ENCODE results near the gene SGCA.

The SGCA gene

DNA sequence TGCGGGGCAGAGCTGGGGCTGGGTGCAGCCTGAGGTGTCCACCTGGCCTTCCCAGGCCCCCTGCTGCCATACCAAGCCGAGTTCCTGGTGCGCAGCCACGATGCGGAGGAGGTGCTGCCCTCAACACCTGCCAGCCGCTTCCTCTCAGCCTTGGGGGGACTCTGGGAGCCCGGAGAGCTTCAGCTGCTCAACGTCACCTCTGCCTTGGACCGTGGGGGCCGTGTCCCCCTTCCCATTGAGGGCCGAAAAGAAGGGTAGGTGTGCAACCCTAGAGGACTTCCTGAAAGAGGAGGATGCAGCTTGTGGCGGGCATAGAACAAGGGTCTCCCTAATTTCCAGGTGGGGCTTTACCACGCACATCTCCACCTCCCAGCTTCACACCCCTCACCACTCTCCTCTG, 2.5 kb downstream of the SGCA start:
- no peak for FAIRE-seq

DNA sequence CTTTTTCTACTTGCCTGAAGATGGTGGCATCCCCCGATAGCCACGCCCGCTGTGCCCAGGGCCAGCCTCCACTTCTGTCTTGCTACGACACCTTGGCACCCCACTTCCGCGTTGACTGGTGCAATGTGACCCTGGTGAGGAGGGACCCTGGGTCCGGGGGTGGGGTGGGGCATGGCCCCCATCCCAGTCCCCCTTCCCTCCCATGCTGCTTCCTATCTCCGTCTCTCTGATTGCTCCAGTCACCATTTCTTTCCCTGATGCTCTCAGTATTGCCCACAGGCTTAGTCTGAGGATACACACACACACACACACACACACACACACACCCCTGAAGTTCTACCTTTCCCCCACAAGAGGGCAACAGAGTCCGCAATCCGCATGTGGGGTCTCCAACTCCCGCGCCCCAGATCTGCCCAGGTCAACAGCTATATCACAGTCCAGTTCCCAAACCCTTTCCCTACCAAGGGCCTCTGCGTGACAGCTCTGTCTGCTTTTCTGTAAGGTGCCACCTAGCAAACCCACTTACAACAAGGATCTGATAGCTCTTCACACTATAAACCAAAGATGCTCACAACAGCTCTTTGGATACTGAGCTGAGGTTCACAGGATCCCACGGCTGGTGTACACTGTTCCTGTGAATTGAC, 3.4 kb downstream of the SGCA start:
- FAIRE-seq, result no peak

DNA sequence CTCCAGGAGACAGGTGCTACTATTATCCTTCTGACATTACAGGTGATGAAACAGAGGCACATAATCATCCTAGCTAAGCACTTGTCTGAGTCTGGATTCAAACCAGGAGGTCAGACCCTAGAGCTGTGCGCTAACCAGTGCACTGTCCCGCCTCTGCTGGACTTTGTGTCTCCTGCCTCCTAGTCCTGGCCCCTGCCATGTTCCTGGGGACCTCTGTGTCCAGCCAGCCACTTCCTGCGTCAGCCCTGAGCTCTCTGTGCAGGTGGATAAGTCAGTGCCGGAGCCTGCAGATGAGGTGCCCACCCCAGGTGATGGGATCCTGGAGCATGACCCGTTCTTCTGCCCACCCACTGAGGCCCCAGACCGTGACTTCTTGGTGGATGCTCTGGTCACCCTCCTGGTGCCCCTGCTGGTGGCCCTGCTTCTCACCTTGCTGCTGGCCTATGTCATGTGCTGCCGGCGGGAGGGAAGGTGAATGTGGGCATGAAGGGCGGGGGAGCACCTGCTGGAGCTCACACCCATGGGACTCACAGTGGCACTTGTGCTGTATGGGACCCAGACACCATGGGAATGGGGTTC, 4.2 kb downstream of the SGCA start:
- no peak for FAIRE-seq

DNA sequence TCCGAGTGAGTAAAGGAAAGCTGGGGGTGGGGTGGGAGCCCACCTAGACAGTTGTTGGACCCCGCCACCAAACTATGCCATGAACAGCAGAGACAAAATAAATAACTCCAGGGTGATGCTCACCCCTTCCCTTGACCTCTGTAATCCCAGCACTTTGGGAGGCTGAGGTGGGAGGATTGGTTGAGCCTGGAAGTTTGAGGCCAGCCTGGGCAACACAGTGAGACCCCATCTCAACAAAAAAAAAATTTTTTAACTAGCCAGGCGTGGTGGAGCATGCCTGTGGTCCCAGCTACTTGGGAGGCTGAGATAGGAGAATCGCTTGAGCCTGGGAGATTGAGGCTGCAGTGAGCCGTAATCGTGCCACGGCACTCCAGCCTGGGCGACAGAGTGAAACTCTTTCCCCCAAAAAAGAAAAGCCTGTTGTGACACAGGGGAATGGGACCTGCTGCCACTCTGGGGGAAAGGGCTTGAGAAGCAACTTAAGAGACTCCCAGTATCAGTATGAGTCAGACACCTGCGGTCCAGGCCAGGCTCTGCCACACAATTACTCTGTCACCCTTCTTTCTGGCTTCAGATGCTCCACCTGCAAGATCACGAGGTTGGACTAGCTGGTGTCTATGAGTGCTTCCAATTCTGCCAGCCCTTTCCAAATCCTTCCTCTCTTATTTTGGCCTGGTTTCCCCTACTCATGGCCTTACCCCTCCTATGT, 5.0 kb downstream of the SGCA start:
- no peak for FAIRE-seq

DNA sequence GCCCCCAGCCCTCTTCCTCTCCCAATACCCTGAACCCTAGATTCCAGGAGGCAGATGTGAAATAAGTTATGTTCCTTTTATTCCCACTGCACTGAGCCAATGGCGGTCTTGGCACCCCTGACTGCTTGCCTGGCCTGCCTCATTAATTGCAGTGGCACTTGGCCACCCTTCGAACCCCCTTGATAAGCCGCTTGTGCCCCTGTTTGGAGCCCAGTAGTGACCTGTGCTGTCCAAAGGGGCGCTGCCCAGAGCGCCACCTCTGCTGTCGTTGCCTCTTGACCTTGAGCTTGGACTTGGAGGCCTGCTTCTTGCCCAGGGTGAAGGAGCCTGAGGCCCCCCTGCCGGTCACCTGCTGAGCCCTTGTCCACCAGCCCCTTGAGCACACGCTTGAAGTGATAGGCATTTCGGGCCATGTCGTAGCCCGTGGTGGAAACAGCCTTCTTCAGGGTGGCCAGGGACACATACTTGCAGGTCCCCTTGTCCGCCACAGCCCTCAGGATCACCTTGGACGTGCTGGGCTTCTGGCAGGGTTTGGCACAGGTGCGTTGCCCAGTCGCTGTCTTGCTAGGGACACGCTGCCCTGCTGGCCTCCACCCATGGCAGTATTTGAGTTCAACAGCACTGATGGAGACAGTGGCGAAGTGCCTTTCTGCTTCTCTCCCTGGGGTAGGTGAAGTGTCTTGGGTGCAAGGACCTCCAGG, 5.7 kb downstream of the SGCA start:
- FAIRE-seq, result no peak

DNA sequence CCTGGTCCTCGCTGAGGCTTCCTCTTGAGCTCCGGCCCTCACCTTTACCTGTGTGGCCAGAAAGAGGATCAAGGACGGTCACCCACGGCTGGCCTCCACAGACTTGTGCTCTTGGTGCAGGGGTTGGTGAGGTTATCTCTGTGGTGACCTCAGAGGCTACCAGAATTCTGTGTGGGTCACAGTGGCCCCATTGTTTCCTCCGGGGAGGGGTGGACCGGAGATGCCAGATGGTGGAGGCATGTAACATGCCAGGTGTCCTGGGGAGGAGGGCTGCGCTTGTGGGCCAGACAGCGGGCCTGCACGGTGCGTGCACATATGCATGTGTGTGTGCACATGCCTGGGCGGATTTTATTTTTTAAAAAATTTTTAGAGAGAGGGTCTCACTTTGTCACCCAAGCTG, 6.3 kb downstream of the SGCA start:
- FAIRE-seq, result no peak

DNA sequence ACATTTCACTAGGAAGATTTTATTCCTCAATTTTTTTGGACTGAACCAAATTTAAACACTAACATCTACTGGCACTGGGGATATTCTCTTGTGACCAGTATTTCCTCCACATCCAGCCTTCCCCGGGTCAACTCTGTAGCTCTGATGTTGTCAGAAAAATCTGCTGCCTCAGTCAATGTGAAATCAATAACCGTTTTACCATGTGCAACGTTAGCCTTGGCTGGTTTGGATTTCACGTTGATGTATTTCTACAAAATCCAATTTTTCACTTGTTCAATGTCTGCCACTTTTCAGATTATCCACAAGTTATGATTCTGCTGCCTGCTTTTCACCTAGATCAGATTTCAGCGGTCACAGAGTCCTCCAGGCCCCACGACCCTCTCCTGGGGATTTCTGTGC, 7.1 kb downstream of the SGCA start:
- FAIRE-seq, result no peak

DNA sequence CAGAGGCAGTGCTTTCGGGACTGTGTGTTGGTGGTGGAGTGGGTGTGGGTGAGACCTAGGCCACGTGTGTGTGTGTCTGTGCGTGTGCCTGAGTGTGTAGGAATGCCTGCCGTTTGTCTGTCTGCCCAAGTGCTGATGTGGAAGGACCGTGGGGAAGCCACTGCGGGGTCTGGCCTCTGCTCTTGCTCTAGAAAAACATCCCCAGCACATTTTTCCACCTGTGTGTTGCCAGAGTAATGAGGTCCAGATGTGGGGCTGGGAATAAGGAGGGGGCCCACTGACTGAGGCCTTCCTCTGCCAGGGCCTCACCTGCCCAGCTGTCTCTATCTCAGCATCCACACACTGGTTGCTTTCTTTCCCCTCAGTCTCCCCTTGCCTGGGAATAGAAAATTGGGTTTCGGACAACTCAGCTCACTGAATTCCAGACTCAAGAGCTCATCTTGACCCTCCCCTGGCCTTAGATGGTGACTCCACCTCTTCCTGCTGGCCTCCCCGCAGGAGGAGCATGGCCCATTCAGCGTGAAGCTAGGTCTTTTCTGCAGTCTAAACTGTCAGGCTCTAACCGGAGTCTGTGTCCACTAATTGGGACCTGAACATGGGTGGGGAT, 7.6 kb downstream of the SGCA start:
- FAIRE-seq, result no peak

DNA sequence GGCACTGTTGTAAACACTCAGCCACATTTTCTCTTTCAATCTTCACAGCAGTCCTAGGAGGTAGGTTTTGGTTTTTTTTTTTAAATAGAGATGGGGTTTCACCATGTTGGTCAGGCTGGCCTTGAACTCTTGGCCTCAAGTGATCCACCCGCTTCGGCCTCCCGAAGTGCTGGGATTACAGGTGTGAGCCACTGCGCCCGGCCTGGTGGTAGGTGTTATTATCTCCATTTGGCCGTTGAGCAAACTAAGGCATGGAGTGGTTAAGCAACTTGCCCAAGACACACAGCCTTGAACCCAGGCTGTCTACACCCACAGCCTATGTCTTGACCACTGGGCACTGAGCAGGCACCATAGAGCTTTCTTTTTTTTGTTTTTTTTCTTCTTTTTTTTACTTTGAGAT, 8.6 kb downstream of the SGCA start:
- no peak for FAIRE-seq

DNA sequence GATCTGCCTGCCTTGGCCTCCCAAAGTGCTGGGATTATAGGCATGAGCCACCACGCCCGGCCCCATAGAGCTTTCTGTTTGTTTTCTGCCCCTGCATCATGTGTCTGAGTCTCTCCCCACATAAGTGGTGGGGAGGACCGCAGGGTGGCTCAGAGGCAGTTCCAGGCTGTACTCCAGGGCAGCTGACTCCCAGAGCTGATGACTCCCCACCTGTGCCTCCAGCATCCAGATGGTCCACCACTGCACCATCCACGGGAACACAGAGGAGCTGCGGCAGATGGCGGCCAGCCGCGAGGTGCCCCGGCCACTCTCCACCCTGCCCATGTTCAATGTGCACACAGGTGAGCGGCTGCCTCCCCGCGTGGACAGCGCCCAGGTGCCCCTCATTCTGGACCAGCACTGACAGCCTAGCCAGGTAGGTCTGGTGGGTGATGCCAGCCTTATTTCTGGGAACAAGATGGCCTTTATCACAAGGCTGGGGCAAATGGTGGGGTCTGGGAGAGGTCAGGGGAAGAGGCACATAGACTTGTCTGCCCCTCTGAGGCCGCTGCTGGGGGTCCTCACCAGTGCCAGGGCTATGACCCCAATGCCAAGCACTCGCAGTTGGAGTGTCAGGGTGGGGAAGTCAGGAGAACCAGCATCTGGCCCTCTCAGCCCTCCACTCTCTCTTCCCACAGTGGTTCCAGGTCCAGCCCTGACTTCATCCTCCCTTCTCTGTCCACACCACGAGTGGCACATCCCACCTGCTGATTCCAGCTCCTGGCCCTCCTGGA, 9.4 kb downstream of the SGCA start:
- no peak for FAIRE-seq

DNA sequence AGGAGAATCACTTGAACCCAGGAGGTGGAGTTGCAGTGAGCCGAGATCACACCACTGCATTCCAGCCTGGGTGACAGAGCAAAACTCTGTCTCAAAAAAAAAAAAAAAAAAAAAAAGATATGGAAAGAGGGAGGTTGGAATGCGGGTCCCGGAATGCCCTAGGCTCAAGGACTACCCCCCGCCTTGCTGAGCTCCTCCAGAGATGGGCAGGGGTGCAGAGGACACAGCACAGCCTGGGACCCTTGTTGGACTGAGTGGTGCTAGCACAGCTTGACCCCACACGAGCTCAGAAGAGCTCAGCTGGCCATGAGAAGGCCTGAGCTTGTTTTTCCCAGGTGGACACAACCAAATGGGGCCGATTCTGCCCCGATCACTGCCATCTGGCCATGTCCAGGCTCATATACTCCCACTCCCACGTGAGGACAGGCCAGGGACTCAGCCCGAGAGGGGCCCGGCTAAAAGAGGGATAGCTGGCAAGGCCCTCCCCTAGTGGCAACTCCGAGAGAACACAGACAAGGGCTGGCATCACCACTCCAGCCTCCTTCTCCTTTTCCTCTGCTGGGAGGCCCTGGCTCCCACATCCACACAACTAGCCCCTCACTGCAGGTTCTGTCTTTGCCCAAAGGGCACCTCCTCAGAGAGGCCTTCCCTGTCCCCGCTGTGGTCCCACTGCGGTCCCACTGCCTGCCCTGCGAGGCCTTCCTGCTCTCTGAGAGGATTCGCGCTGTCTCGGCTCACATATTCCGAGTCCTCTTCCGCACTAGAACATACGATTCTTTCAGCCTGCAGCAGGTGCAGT, 11.0 kb downstream of the SGCA start:
- FAIRE-seq, result no peak

DNA sequence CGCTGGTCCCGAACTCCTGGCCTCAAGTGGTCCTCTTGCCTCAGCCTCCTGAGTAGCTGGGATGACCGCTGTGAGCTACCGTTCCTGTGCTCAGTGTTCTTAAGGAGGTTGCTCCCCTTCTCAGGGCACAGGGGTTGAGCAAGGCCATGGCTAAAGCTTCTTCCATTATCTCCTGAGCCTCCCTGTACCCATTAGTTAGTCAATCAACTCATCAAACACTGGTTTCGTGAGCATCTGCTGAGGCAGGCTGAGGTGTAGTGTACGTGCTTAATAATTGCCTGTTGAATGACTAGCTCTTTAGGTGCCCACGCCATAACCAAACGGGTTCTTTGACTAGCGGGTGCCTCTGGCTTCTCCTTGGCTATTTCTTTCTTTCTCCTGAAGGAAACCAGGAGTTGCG, 11.7 kb downstream of the SGCA start:
- no peak for FAIRE-seq

DNA sequence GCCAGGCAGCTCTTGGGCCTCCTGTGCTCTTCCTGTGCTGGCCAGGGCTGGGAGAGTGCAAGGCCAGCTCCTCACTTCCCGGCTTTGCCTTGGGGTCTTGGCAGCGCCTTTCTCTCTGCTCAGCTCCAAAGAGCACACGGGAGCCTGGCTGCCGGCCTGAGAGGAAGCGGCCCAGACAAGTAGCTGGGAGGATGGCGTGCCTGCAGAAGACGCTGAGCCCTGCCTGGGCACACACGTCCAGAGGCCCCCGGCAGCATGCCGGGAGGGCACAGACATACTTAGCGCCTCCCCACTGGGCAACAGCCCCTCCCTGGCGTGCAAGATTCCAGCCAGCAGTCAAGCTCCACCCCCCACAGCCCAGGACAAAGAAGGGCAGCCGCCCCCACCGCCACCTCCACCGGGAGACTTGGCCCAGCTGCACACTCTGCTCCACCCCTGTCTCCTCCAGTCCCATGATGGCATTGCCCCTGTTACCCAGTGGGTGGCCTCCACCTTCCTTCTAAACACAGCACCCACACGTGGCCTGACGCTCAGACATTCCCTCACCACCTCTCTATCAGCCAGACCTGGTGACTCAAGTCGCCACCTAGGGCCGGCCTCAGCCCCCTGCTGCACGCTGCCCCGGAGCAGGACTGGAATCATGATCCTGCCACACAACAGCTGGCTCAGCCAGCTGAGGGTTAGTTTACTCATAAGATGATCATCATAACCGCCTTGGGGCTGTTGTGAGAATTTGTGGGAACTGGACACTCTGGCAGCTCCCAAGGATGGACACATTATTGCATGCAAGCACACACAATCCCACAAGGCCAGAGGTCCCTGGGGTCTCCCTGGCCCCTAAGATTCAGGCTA, 12.4 kb downstream of the SGCA start:
- no peak for FAIRE-seq

DNA sequence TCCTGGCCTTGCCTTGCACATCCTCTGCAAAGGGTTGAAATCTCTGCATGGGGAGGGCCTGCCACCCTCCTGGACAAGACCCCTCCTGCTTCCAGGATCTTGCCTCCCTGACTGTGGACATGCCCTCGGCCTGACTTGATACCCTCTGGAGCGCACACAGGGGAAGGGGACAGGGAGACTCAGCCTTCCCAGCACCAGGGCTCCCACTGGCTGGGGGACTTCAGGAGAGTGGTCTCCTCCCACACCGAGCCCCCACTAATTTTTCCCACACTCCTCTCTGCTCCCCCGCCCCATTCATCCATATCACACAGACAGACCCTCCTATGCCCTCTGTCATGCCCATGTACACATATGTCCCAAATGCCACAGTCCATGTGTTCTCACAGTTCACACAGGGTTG, 14.3 kb downstream of the SGCA start:
- no peak for FAIRE-seq

DNA sequence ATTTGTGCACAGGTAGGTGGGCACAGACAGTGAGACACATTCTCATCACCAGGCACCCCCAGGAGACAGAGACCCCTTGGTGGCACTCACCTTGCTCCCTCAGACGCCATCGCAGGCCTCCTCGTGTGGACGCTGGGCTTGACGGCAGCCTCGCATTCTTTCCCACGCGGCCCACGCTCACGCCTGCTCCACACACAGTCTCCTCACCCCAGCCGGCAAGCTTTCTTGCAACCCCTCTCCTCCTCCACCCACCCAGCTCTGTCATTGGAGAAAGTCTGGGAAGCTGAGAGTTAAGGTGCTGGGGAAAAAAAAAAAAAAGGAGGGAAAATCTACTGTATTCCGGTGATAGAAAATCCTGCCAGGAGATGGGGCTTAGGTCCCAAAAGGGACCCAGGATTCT, 14.8 kb downstream of the SGCA start:
- FAIRE-seq, result no peak

DNA sequence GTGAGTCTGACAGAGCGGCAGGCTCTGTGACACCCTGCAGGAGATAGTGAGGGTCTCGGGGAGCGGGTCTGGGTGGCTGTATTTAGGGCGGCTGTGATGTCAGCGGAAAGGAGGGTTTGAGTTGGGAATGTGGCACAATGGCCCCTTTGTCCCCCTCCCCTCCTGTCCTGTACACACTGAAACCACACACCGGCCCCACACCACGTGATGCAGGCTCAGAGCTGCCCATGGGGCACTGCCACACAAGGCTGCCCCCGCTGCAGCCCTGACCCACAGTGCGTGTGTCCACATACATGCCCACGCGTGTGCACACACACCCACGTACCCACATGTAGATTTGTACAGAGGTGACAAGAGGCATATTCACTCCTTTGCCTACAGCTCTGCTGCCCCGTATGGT, 15.3 kb downstream of the SGCA start:
- FAIRE-seq, result no peak

DNA sequence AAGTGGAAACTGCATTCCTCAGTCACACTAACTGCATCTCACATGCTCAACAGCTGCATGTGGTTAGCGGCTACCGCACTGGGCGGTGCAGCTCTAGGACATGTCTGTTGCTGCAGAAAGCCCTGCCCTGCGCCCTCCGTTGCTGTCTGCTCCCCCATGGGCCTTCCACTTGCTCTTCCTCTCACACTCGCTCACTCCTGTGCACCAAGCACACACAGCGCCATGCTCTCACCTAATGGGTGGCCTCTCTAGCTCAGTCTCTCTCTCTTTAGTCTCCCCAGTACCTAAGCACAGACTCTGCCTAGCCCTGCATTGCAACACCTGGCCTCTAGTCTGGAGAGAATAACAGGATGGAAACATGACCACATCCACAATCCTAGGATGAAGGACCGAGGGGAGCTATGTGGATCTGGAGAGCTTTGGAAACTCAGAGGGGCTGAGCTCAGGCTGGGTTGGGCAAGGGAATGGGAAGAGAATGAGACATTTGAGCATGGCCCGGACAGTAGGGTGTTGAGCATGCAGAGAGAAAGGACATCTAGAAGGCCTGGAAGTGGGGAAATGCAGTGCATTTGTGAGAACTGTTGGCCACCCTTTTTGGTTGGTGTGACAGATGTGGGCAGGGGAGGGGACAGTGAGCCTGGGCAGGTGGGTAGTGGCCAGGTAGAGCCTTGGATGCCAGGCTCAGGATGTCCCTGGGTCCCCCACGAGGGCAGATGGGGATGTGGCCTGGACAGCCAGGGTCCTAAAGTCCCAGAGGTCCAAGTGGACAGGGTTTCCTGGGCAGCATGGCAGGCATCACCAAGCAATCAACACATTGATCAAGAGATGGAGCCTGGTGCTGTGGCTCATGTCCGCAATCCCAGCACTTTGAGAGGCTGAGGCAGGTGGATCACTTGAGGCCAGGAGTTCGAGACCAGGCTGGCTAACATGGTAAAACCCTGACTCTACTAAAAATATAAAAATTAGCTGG, 16.1 kb downstream of the SGCA start:
- FAIRE-seq, result no peak

DNA sequence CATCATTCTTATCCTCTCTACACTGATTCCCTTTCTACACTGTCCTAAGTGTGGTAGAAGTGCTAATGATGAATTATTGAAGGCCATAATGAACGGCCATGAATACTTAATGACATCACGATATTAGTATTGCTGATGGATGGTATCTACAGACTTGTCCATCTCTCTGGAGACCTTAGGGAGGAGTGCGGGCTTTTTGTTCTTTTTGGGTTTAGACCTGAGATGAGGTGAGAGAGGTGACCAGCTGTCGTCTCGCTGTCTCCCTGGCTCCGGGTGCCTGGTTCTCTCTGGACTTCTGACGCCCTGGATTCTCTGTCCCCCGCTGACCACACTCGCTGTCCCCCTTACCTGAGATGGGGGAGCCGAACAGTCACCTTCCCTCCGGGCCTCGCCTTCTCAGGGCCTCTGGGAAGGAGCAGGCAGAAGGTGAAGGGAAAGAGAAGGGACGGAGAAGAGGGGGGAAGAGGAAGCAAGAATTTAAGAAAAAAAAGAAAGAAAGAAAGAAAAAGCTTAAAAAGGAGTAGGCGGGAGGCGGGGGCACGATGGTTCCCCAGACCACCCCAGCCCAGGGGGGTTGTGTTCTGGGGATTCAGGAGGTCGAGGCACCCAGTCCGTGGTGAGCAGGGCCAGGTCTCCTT, 17.1 kb downstream of the SGCA start:
- FAIRE-seq, result no peak

DNA sequence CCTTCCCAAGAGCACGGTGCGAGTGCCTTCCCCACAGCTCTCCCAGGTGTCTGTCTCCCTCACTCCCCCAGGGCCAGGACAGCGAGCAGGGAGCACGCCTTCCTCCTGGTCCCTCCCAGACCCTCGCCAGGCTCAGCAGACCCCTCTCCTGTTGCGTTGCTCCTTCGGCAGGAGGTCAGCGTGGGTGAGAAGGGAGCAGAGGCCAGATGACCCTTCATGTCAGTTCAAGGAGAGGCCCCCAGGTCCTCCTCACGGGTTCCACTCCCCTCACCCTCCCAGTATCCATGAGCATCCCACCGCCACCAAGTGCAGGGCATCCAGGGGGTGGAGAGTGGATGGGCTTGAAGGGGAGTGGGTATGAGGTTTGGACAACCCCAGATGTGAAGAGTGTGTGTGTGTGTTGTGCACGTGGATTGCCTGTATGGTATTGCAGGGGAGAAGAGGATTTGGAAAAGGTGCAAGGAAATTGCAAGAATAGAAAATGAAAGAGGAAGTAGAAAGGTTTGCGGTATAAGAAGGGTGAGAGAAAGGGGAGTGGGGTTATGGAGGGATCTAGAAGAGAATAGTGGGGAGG, 17.7 kb downstream of the SGCA start:
- no peak for FAIRE-seq

Data from A204.1 (cell line).